NCI-H524 treated with DMSO at 0.1 percent for 48 hours (cell line): Measurements from ENCODE around the gene NADSYN1.
"Not testable (repeated sequence)": the region's sequence is repeated elsewhere in the genome, so short reads cannot be mapped to it uniquely, and the experiment has no call there.

ENCODE experiments used
- DNase-seq: peaks from one replicate; lab custom pipeline; 2025; lab: John Stamatoyannopoulos, UW

NADSYN1 gene

DNA sequence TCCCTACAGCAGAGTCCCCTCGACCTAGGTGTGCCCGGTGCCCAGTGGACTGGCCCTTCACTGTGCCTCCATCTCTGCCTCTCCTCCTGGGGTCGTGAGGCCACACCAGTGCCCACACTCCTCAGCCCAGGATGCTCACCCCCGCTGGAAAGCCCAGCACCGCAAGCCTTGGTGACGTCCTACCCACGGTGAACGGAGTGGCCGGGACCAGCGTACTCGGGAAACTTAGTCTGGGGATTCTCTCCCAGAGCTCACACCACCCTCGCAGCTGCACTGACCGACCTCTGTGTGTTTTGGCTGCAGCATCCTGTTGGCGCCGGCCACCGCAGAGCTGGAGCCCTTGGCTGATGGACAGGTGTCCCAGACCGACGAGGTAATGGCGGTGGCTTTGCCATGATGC is 38.5 kb downstream of the NADSYN1 start:
- DNase-seq, result no peak

DNA sequence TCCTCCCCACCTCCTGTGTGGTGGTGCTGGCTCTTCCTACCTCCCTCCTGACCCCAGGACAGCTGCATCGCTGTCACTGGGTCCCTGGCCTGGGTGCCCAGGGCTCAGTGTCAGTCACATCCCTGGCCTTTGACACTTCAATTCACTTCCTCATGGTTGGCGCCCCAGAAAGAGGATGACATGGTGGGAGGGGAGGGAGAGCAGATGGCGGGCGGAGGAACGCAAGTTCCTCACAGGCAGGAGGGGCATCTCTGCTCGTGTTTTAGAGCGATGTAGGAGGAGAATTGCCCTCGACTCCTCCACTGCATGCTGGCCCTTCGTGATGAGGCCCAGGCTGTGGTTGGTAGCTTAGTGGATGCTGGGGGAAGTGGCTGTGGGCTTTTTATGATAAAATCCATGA is 38.9 kb downstream of the NADSYN1 start:
- no peak for DNase-seq

DNA sequence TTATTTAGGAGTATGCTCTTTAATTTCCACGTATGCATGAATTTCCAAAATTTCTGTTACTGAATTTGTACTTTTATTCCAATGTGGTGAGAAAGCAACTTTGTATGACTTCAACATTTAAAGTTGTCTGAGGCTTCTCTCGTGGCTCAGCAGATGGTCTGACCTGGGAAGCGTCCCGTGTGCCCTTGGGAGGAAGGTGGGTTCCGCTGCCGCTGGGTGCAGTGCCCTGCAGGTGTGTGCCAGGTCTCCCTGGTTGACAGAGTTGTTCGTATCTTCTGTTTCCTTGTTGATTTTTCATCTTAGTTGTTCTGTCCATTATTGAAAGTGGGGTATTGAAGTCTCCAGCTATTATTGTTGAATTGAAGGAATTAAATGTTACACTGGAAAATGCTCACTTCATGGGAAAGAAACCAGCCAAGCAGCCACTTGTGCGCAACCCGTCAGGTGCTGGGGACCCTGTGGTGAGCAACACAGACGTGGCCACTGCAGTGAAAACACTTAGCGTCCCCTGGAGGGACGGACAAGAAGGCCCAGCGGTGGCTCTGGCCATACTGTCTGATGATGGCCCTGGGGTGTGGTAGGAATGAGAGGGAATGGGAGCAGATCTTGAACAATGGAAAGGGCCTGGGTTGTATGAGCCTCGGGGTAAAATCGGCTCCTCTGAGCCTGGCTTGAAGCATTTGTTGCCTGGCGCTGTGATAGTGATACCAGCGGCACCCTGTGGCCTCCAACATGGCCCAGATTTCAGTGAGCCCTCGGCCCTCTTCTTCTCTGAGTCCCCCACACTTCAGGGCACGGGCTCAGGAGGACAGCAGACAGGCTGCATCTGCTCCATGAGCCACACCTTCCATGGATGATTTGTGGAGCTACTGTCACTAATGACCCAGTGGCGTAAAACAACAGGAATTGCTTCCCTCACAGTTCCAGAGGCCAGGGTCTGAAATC is 42.6 kb downstream of the NADSYN1 start:
- DNase-seq, result no peak

DNA sequence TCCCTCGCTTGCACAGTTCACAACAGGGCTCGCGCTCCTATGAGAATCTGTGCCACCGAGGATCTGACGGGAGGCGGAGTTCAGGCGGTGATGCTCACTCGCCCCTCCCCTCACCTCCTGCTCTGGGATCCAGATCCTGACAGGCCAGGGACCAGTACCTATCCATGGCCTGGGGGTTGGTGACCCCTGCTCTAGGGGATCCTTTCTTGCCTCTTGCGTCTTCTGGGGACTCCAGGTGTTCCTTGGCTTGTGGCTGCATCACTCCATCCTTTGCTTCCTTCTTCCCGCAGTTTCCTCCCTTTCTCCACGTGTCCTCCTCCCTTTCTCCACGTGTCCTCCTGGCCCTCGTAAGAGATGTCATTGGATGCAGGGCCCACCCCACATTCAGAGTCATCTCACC is 43.4 kb downstream of the NADSYN1 start:
- no peak for DNase-seq

DNA sequence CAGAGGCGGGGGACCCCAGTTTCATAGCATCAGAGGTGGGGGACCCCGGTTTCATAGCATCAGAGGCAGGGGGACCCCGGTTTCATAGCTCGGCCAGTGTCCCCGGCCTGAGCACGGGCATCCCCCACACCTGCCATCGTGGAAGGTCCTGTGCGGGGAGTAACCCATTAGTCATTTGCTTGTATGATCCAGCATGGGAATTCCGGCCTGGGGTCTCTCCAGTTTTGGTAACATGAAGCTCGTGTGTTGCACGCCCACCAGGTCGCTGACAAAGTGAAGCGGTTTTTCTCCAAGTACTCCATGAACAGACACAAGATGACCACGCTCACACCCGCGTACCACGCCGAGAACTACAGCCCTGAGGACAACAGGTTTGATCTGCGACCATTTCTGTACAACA is 45.1 kb downstream of the NADSYN1 start:
- no peak for DNase-seq

DNA sequence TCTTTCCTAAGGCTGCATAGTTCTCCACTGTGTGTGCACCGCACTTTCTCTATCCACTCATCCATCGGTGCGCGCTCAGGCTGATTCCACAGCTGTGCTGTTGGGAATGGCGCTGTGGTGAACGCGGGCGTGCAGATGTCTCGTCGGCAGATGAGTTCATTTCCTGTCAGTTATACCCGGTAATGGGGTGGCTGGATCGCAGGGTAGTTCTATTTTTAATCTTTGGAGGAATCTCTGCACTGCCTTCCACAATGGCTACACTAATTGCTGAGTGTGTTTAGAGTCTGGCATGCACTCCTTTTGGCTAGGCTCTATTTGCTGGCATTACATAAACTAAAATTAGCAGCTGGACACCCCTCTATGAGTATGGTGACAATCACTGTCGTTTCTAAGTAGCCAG is 46.1 kb downstream of the NADSYN1 start:
- no peak for DNase-seq

DNA sequence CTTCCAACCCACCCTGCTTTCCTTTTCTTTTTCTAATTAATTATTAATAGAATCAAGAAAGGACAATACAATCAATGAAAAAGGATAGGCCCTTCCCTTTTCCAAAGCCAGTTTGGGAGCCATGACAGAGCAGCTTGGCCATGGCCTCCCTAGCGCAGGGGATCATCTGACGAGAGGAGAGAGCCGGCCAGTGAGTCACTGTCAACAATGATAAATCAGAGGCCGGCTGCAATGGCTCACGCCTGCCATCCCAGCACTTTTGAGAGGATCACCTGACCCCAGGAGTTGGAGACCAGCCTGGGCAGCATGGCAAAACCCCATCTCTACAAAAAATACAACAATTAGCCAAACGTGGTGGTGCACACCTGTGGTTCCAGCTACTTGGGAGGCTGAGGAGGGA is 46.5 kb downstream of the NADSYN1 start:
- DNase-seq, result no peak

DNA sequence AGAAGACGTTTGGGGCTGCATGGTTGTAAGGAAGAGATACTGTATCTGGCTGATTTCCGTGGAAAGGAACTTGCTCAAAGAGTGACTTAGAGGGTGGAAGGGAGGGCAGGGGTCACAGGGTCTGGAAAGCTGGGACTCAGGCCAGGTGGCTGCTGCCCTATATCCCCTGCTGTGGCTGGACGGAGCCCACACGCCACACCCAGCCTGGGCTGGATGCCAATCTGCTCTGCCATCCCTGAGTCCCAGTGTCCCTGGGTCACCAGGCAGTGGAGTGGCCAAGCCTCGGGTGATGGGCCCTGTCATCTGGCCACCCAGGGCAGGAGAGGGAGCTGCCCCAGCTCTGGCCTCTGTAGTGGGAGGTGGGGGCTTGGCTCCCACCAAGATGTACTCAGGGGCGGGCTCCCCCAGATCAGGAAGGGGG is 47.6 kb downstream of the NADSYN1 start:
- DNase-seq, result no peak

DNA sequence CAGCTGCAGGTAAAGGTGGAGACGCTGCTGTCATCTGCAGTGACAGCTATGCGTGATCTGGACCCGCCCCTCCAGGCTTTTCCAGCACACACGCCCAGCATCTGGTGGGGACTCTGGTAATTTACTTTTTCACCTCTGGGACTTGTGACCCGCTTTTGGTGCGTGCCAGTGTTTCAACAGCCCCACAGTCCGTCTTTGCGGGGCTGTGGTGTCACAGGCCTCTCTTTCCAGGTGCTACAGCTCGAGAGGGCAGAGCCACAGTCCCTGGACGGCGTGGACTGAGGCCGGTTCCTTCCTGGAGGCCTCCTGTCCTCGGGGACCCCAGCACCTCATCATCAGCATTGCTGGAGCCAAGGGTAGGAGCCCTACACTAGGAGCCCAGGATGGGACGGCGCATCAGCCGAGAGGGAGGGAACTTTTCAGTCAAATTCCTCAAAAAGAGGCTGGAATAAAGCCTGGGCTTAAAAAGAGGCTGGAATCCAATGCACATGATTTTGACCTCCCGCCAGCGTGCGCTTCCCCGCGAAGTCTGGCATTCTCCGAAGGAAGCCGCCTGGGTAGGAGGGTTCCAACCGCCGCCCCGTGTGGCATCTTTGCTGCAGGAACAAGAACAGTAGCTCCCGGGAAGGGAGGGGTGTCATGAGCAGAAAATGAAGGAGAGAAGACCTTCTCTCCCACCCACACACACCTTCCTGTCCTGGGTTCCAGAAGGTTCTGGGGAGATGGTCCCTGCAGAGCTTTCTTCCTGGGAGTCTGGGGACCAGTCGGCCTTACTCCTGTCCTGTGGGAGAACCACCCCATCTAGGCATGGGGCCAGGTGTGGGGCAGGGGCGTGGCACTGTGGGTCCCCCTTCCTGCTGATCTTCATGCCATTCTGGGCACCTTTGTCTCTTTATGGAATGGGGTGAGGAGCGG is 48.3 kb downstream of the NADSYN1 start:
- DNase-seq, result no peak

DNA sequence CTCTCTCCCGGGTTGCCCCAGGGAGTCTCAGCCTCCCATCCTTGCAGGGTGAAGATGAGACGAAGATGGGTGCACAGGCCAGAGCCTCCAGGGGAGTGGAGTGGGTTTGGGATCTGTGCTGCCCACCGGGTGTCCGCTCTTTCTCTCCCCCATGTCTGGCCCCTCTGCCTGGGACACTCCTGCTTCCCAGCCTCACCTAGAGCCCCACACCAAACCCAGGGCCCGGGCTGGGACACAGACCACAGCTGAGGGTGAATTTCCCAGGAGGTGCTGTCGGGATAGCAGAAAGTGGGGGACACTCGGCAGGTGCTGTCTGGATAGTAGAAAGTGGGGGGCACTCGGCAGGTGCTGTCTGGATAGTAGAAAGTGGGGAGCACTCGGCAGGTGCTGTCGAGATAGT is 49.0 kb downstream of the NADSYN1 start:
- DNase-seq, result no peak

DNA sequence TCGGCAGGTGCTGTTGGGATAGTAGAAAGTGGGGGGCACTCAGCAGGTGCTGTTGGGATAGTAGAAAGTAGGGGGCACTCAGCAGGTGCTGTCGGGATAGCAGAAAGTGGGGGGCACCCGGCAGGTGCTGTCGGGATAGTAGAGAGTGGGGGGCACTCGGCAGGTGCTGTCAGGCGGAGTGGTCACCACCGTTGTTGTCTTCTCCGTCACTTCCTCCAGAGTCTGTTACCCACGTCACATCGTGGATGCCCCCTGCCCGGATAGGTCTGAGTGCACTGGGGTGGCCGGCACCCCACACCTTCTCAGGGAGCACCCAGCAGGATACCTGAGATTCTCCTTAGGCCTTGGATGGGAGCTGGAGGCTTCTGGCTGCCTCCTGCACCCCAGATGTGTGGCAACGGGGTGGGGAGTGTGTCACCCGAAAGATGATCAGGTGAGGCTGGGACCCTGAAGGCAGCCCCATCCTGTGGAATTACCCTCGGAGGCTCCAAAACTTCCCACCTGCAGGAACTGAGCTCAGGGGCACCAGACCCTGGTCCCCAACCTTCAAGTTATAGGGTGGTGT is 50.0 kb downstream of the NADSYN1 start:
- no peak for DNase-seq

DNA sequence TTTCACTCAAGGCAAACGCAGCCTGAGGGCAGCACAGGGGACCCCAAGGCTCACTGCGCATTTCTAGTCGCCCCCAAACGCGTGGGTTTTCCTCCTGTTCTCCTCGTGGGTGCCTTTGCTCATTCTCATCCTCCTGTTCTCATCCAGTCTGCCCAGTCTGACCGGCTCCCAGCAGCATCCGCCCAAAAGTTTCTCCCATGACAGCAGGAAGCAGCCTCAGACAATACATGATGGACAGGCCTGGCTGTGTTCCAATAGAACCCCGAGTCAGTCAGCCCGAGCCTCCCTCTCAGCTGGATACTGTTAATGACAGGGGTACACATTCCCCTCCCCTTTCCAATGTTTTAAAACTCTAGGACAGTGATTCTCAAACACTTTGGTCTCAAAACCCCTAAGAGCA is 51.5 kb downstream of the NADSYN1 start:
- no peak for DNase-seq

DNA sequence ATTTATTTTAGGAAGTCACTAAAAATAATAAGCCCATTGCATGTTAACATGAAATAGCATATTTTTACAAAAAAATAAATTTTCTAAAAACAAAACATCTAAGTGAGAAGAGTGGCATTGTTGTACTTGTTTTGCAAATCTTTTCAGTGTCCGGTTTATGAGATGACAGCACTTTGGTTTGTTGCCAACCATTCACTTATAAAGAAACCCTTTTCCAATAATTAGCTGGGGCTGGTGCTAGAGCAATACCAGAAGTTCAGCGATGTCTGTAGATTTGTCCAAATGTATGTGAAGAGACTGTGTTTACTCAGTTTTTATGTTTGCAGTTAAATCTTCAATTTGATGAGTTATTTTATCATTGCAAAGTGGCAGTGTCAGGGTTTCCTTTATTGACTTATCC is 52.0 kb downstream of the NADSYN1 start:
- no peak for DNase-seq

DNA sequence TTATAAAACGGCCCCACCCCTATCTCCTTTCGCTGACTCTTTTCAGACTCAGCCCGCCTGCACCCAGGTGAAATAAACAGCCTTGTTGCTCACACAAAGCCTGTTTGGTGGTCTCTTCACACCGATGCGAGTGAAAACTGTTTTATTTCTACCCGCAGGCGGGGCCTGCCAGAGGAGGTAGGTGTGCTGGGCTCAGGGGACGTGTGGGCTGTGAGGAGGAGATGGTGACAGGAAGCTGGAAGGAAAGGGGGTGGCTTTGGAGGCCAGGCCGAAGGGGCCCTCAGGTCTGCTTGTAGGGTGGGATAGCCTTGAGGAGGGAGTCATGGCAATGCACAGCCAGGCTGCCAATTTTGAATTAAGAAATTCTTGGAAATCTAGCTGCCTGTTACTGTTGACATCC is 52.8 kb downstream of the NADSYN1 start:
- DNase-seq, result no peak

DNA sequence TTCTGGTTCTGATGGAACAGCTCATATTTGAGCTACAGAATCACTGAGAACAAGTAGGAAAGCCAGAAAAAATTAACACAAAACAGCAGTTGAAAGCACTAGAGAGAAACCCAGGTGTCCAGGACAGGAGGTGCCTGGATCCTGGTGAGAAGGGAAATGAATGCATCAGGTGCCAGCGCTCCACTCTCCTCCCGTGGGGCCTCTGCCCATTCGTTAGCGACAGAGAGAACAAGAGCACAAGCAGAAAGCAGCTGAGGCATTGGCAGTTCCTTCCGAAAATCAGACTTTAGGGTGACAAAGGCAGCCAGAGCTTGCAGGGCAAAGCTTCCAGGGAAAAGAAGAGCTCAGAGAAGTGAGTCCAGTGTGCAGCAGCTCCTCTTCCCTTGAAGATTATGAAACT is 54.1 kb downstream of the NADSYN1 start:
- no peak for DNase-seq

DNA sequence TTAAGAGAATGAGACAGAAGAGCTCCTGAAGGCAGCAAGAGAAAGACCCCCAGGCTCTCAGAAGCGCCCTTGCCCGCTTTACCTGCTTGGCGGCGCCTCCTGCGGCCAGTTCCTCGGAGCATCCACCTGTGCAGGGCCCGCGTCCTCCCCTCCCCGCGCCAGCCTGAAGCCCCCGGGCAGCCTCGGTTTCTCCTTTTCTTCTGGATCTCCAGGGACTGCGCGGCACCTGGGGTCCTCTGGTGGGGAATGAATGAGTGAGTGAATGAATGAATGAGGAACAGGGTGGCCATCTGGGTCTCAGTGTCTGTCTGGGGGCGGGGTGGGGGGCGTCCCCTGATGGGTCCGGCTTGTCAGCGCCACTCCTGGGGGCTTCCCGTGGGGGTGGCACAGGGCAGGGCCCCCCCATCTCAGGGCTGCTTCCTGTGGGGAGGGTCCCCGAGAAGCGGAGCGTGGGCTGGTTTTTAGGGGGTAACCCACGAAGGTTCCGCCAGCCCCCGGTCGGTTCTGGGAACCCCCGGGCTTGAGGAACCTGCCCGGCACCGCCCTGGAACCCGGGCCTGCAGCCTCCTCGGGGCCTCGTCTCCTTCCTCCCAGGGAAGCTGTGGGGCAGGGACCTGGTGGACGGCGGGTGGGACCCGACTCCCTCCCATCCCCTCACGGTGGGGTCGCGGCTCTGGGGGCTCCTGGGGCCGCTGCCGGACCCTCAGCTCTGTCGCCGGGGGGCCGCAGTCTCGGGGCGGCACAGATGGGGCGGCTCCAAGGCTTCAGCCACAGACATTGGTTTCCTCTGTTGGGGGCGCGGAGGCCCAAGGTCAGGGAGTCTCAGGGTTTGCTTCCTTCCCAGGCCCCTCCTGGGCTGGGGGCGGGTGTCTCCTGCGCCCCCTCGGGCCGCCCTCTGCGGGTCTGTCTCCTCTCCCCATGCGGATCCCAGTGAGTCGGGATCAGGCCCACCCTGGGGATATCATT is 65.8 kb downstream of the NADSYN1 start:
- no peak for DNase-seq

DNA sequence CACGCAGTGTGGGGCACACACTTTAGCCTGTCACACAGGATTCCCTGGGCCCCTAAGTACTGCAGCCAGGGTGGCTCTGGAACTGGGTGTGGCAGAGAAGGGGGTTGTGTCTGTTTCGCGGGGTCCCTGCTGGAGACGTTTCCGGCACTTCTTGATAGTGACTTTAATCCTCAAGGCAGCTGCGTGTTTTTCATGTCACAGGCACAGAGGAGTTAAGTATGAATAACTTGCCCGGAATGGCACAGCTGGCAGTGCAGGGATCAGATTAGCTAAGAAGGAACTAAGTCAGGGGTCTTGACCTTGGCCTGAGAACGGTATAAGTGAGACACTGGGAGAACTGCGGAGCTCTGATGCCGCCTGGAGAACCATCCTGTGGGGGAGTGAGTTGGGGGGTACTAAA is 66.5 kb downstream of the NADSYN1 start:
- no peak for DNase-seq

DNA sequence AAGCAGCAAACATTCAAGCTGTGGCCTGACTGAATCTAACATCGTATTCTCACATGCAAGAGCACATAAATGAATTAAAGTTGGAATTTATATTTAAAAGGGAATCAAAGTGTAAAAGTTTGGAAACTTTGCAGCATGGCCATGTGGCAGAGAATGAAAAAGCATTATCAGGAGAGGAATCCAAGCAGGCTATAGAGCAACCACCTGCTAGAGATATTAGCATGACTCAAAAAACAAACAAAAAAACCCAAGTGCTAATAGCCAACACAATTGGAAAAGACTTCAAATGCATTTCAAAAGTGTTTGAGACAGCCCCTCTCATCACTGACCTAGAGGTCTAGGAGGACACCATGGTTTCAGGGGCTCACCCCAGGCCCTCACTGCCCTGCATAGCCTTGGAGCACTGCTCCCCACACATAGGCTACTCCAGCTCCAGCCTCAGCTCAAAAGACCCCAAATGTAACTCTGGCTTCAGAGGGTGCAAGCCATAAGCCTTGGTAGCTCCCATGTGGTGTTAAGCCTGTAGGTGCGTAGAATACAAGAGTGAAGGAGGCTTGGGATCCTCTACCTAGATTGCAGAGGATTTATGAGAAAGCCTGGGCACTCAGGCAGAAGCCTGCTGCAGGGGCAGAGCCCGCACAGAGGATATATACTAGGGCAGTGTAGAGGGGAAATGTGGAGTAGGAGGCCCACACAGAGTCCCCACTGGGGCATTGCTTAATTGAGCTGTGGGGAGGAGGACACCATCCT is 72.4 kb downstream of the NADSYN1 start:
- no peak for DNase-seq

DNA sequence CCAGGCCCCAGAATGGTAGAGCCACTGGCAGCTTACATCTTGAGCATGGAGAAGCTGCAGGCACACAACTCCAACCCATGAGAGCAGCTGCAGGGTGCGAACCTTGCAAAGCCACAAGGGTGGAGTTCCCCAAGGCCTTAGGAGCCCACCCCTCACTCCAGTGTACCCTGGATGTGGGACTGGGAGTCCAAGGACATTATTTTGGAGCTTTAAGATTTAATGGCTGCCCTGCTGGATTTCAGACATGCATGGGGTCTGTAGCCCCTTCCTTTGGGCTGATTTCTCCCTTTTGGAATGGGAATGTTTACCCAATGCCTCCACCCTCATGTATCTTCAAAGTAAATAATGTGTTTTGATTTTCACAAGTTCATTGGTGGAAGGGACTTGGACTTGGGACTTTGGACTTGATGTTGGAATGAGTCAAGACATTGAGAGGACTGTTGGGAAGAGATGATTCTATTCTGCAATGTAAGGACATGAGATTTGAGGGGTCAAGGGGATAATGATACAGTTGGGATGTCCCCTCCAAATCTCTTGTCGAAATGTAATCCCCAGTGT is 73.0 kb downstream of the NADSYN1 start:
- DNase-seq, result no peak

DNA sequence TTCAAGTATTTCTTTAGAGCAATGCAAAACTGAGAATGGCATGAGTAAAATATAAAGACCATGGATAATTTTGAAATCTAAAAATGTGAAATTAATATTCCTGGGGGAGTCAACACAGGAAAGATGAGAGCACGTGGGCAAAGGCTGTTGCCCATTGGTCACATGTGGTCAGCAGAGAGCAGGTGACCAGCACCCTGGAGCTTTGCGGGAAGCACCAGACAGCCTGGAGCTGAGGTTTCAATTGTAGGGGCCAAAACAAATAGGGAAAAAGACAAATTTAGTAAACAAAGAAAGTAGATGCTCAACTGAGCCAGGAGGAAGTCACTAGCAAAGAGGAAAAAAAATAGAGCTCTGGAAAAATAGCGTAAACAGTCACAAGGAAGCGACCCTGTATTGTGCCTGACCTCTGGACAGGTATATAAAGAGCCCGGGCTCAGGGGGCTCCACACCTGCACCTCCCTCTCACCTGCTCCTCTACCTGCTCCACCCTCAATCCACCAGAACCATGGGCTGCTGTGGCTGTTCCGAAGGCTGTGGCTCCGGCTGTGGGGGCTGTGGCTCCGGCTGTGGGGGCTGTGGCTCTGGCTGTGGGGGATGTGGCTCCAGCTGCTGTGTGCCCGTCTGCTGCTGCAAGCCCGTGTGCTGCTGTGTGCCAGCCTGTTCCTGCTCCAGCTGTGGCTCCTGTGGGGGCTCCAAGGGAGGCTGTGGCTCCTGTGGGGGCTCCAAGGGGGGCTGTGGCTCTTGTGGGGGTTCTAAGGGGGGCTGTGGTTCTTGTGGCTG is 74.0 kb downstream of the NADSYN1 start, which contains the start of gene KRTAP5-7:
TSS of gene KRTAP5-7 (plus strand) at position 472 of the 780 bp plus-strand sequence. CDS start at position 506, 34 bp downstream.
- not testable (repeated sequence) for DNase-seq
